Measurements from ENCODE around the gene TIMP2. TPM values are rescaled to one million over a fixed set of nuclear protein-coding genes. Genes with fewer than 3 reads are reported as not detected.

The TIMP2 gene
- total RNA-seq, 1 experiment from 2014 or later = 29.0 TPM

DNA sequence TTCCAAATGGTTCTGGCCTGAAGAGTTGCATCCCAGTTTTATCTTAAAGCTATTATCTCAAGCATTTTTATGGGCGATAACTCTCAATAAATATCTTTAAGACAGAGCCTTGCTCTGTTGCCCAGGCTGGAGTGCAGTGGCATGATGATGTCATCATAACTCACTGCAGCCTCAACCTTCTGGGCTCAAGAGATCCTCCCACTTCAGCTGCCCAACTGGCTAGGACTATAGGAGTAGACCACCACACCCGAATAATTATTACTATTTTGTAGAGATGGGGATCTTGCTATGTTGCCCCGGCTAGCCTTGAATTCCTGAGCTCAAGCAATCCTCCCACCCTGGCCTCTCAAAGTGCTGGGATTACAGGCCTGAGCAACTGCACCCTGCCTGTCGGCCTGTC is 117.0 kb downstream of the TIMP2 start:
- Histone ChIP-seq H2BK12ac (ENCODE audit: insufficient read length, low read depth, low read length) (no peak overlapping the region), H3K27ac (ENCODE audit: insufficient read length, low read depth, low read length) (no peak overlapping the region), H3K4ac (ENCODE audit: low read depth, low read length) (no peak overlapping the region), H2AFZ (ENCODE audit: low read length) (no peak overlapping the region), H3K23ac (ENCODE audit: insufficient read length, low read depth, low read length) (no peak overlapping the region), H2BK20ac (ENCODE audit: low read depth, low read length, poor library complexity, severe bottlenecking) (no peak overlapping the region), H2BK120ac (ENCODE audit: low read depth, low read length, poor library complexity, severe bottlenecking) (no peak overlapping the region), H3K23me2 (ENCODE audit: insufficient read length, low read depth, low read length, poor library complexity, severe bottlenecking) (no peaks in the 10 kb centered on the region), H2BK15ac (ENCODE audit: low read depth, low read length) (no peak overlapping the region), H3K79me1 (ENCODE audit: insufficient read depth, low read depth, low read length, poor library complexity, severe bottlenecking) (no peaks in the 10 kb centered on the region), H4K8ac (replicated peaks; ENCODE audit: insufficient read length, low read depth, low read length) (no peak overlapping the region), H3K56ac (ENCODE audit: insufficient read length, low read depth, low read length) (no peak overlapping the region), H3K4me2 (ENCODE audit: insufficient read depth, insufficient read length, low read length) (no peak overlapping the region), H2BK5ac (ENCODE audit: insufficient read length, low read length) (no peak overlapping the region), H3K9me3 (ENCODE audit: control insufficient read depth, low read depth, low read length) (no peaks in the 10 kb centered on the region), H4K91ac (ENCODE audit: insufficient read length, low read depth, low read length) (no peak overlapping the region), H3K14ac (ENCODE audit: insufficient read depth, low read length) (no peak overlapping the region), H3K9ac (ENCODE audit: extremely low read depth, insufficient read length, low read length) (no peak overlapping the region), H4K20me1 (ENCODE audit: control insufficient read depth, insufficient read depth, insufficient read length) (no peaks in the 10 kb centered on the region), H3K79me2 (ENCODE audit: insufficient read depth, low read length) (no peaks in the 10 kb centered on the region), H2AK5ac (ENCODE audit: insufficient read length, low read length) (no peak overlapping the region), H3K18ac (ENCODE audit: insufficient read length, low read depth, low read length) (no peak overlapping the region), H3K4me1 (ENCODE audit: insufficient read depth, low read length) (no peaks in the 10 kb centered on the region), H3T11ph (ENCODE audit: low read length) (no peak overlapping the region), H3K27me3 (ENCODE audit: insufficient read depth, low read length) (no peaks in the 10 kb centered on the region), H4K5ac (ENCODE audit: insufficient read length, low read depth, low read length) (no peak overlapping the region)
- no peak for DNase-seq
- no peak overlapping the region for H3K4me3 Mint-ChIP-seq
- peaks cover 63 to 94% (median 85%) of the 10 kb centered on the region in 3 experiments; a peak in 6 of 7 replicates for H3K36me3 Mint-ChIP-seq (ENCODE audit: insufficient read depth in 1 of 3, low read depth in 3 of 3)
- H3K9me3 Mint-ChIP-seq = no peaks in the 10 kb centered on the region
- no peaks in the 10 kb centered on the region; the same call in 1 of the 2 replicates for H3K27me3 Mint-ChIP-seq (ENCODE audit: low read depth)
- H3K4me1 Mint-ChIP-seq = no peaks in the 10 kb centered on the region
- TF ChIP-seq, protein P1, sequence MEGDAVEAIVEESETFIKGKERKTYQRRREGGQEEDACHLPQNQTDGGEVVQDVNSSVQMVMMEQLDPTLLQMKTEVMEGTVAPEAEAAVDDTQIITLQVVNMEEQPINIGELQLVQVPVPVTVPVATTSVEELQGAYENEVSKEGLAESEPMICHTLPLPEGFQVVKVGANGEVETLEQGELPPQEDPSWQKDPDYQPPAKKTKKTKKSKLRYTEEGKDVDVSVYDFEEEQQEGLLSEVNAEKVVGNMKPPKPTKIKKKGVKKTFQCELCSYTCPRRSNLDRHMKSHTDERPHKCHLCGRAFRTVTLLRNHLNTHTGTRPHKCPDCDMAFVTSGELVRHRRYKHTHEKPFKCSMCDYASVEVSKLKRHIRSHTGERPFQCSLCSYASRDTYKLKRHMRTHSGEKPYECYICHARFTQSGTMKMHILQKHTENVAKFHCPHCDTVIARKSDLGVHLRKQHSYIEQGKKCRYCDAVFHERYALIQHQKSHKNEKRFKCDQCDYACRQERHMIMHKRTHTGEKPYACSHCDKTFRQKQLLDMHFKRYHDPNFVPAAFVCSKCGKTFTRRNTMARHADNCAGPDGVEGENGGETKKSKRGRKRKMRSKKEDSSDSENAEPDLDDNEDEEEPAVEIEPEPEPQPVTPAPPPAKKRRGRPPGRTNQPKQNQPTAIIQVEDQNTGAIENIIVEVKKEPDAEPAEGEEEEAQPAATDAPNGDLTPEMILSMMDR (conservative IDR thresholded peaks at IDR 0.05) = no peak
- no CpG with 5 or more reads among the region's 4 CpGs for WGBS (ENCODE audit: extremely low coverage, insufficient read length, low lambda C conversion rate)
- H3K27ac Mint-ChIP-seq = no peak overlapping the region

All from H9 (cell line).